Neural progenitor cell (in vitro differentiated cells): Measurements from ENCODE around the gene MAML3. TPM values are rescaled to one million over a fixed set of nuclear protein-coding genes. Genes with fewer than 3 reads are reported as not detected.

ENCODE experiments used
- DNase-seq: peaks from one replicate; pipeline ENCODE4 v3.0.0-alpha.2; 2016; ENCODE audit warnings: low spot score
- H2AFZ ChIP-seq: fragments of 200-600 bp; sonication (generic); replicated peaks from 2 replicates; pipeline ENCODE4 v1.6.1; 2016; ENCODE audit warnings: antibody characterized with exemption
- H3F3A ChIP-seq: fragments of 200-600 bp; sonication (generic); 2 replicates; pipeline ENCODE4 v1.6.1; 2016; ENCODE audit warnings: antibody characterized with exemption, low read depth
- H3K27ac ChIP-seq: fragments of 200-600 bp; sonication (generic); 2 replicates; pipeline ENCODE4 v1.5.1; 2016; ENCODE audit warnings: mild to moderate bottlenecking
- H3K27me3 ChIP-seq: fragments of 200-600 bp; sonication (generic); 2 replicates; pipeline ENCODE4 v1.6.1; 2016; ENCODE audit warnings: mild to moderate bottlenecking, moderate library complexity
- H3K36me3 ChIP-seq: fragments of 200-600 bp; sonication (generic); 2 replicates; pipeline ENCODE4 v1.5.1; 2016
- H3K4me1 ChIP-seq: fragments of 200-600 bp; sonication (generic); 2 replicates; pipeline ENCODE4 v1.6.1; 2016; ENCODE audit warnings: mixed run types
- H3K4me2 ChIP-seq: fragments of 200-600 bp; sonication (generic); 2 replicates; pipeline ENCODE4 v1.6.1; 2016
- H3K4me3 ChIP-seq: fragments of 200-600 bp; sonication (generic); 2 replicates; pipeline ENCODE4 v1.5.1; 2016
- H3K79me2 ChIP-seq: fragments of 200-600 bp; sonication (generic); 2 replicates; pipeline ENCODE4 v1.6.1; 2016; ENCODE audit warnings: low read depth
- H3K9ac ChIP-seq: fragments of 200-600 bp; sonication (generic); 2 replicates; pipeline ENCODE4 v1.6.1; 2016
- H3K9me3 ChIP-seq: fragments of 200-600 bp; sonication (generic); 2 replicates; pipeline ENCODE4 v1.5.1; 2016; ENCODE audit warnings: low read depth
- H4K20me1 ChIP-seq: fragments of 200-600 bp; sonication (generic); 2 replicates; pipeline ENCODE4 v1.6.1; 2016; ENCODE audit warnings: low read depth
- H3K27ac Mint-ChIP-seq: 3 replicates; pipeline ENCODE4 v1.8.0; 2021; ENCODE audit warnings: mixed read lengths
- H3K27me3 Mint-ChIP-seq: 2 replicates; pipeline ENCODE4 v1.8.0; 2022; ENCODE audit warnings: low read depth, mild to moderate bottlenecking, inconsistent platforms, moderate library complexity, mixed read lengths; ENCODE audit not compliant: insufficient read depth
- H3K36me3 Mint-ChIP-seq: 3 replicates; pipeline ENCODE4 v1.8.0; 2021; ENCODE audit warnings: mixed read lengths
- H3K4me1 Mint-ChIP-seq: 3 replicates; pipeline ENCODE4 v1.8.0; 2021; ENCODE audit warnings: mixed read lengths
- H3K4me3 Mint-ChIP-seq: 3 replicates; pipeline ENCODE4 v1.8.0; 2021; ENCODE audit warnings: mild to moderate bottlenecking, moderate library complexity, mixed read lengths
- H3K9me3 Mint-ChIP-seq: 3 replicates; pipeline ENCODE4 v1.8.0; 2020; ENCODE audit warnings: mixed read lengths
- CTCF ChIP-seq: fragments of 200-600 bp; sonication (generic); IDR thresholded peaks from 2 replicates; pipeline ENCODE4 v1.5.1; 2017; ENCODE audit warnings: antibody characterized with exemption, mild to moderate bottlenecking
- EZH2 ChIP-seq: fragments of 200-600 bp; sonication (generic); IDR thresholded peaks from 2 replicates; pipeline ENCODE4 v1.6.1; 2017; ENCODE audit warnings: antibody characterized with exemption, mild to moderate bottlenecking, moderate library complexity
- EZH2phosphoT487 ChIP-seq: fragments of 200-600 bp; sonication (generic); IDR thresholded peaks from 2 replicates; pipeline ENCODE4 v1.6.1; 2017; ENCODE audit warnings: antibody characterized with exemption
- total RNA-seq: library from RNA; depleted of rRNA; stranded (reverse); fragments of >200 nt; gene quantifications from 2 replicates; pipeline ENCODE4 v1.2.3, GENCODE V29; 2015; ENCODE audit warnings: low replicate concordance

MAML3 gene
- total RNA-seq, 1 donor from 2014 or later: 14.4 TPM

GRCh38 chr4:139676913-139677585, 476.9 kb downstream of the MAML3 start:
- H3K36me3 ChIP-seq: no peaks in the 10 kb centered on the region
- no peaks in the 10 kb centered on the region for H4K20me1 ChIP-seq
- Mint-ChIP-seq H3K27ac (no peak overlapping the region), H3K9me3 (no peaks in the 10 kb centered on the region), H3K27me3 (no peaks in the 10 kb centered on the region), H3K36me3 (peaks cover 25% of the 10 kb centered on the region), H3K4me3 (no peak overlapping the region), H3K4me1 (peaks cover 1% of the 10 kb centered on the region)
- no peak overlapping the region for H3K9ac ChIP-seq
- no peaks in the 10 kb centered on the region for H3K9me3 ChIP-seq
- H3K4me2 ChIP-seq: no peak overlapping the region
- H3K4me1 ChIP-seq: no peaks in the 10 kb centered on the region
- no peaks in the 10 kb centered on the region for H3K27me3 ChIP-seq
- H3K27ac ChIP-seq: no peak overlapping the region
- H3K79me2 ChIP-seq: no peaks in the 10 kb centered on the region
- no peaks in the 10 kb centered on the region for H3F3A ChIP-seq
- H3K4me3 ChIP-seq: no peak overlapping the region
- TF ChIP-seq CTCF (no peak), EZH2 (no peak), EZH2phosphoT487 (no peak)
- DNase-seq: no peak
- no peak overlapping the region for H2AFZ ChIP-seq

- Histone ChIP-seq H3K36me3 (no peaks in the 10 kb centered on the region), H3K27me3 (no peaks in the 10 kb centered on the region)
- no peaks in the 10 kb centered on the region for H3K4me1 Mint-ChIP-seq
These were observed 477.6 kb downstream of the MAML3 start for GRCh38 chr4:139676365-139676764.

GRCh38 chr4:139675651-139676050, 478.3 kb downstream of the MAML3 start:
- Histone ChIP-seq H3K4me3 (no peak overlapping the region), H3K27ac (no peak overlapping the region), H3K79me2 (no peaks in the 10 kb centered on the region), H3K4me2 (no peak overlapping the region), H2AFZ (no peak overlapping the region), H3K27me3 (no peaks in the 10 kb centered on the region), H3K36me3 (no peaks in the 10 kb centered on the region), H3K9ac (no peak overlapping the region), H3K9me3 (no peaks in the 10 kb centered on the region), H4K20me1 (no peaks in the 10 kb centered on the region), H3K4me1 (peaks cover 5% of the 10 kb centered on the region), H3F3A (no peaks in the 10 kb centered on the region)
- Mint-ChIP-seq H3K4me3 (no peak overlapping the region), H3K4me1 (peaks cover 4% of the 10 kb centered on the region), H3K27ac (no peak overlapping the region), H3K27me3 (peaks cover 2% of the 10 kb centered on the region), H3K36me3 (peaks cover 24% of the 10 kb centered on the region), H3K9me3 (peaks cover 3% of the 10 kb centered on the region)
- TF ChIP-seq EZH2phosphoT487 (no peak), EZH2 (no peak), CTCF (no peak)
- DNase-seq: no peak

More at GRCh38 chr4:139676365-139676764, 477.6 kb downstream of the MAML3 start:
- peaks cover 25% of the 10 kb centered on the region for H3K36me3 Mint-ChIP-seq
- Histone ChIP-seq H3F3A (no peaks in the 10 kb centered on the region), H3K27ac (no peak overlapping the region), H3K4me1 (no peaks in the 10 kb centered on the region), H3K9me3 (no peaks in the 10 kb centered on the region), H3K4me3 (no peak overlapping the region), H3K79me2 (no peaks in the 10 kb centered on the region), H2AFZ (no peak overlapping the region), H3K4me2 (no peak overlapping the region), H3K9ac (no peak overlapping the region), H4K20me1 (no peaks in the 10 kb centered on the region)
- no peak for DNase-seq
- H3K27me3 Mint-ChIP-seq: peaks cover 2% of the 10 kb centered on the region
- H3K9me3 Mint-ChIP-seq: no peaks in the 10 kb centered on the region
- H3K27ac Mint-ChIP-seq: no peak overlapping the region
- no peak for TF ChIP-seq EZH2
- no peak for TF ChIP-seq EZH2phosphoT487
- no peak for TF ChIP-seq CTCF
- H3K4me3 Mint-ChIP-seq: no peak overlapping the region
